Measurements from ENCODE around the gene GLUD2. TPM values are rescaled to one million over a fixed set of nuclear protein-coding genes. Genes with fewer than 3 reads are reported as not detected.

Gene GLUD2
- total and polyA plus RNA-seq, 2 donors (not counting 1 experiment from before 2014, with no cell fraction given): 0.19 to 0.42 TPM

DNA sequence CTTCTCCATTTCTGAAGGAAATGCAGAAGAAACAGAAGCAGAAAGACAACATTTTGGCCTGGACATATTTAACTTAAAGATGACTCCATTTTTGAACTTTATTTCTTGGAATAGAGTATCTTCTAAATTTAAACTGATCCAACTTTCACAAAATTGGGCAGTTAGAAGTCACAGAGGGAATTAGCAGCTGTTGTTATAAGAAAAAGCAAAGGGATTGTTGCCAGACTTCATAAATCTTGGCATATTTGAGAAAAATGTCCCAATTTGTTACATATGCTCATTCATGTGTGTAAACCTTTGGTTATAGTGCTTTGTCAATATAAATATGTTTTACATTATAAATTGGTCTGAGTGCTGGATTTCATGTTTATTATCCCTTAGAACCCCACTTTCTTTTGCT lies 3.4 kb downstream of the GLUD2 start:
- intact Hi-C loops (cut with micrococcal nuclease): no loop called here
- ATAC-seq (ENCODE audit: low read depth): no peak
- no peak overlapping the region for H3K27ac ChIP-seq (ENCODE audit: low read length in 2 of 2)
- no peaks in the 10 kb centered on the region for H3K9me3 Mint-ChIP-seq (ENCODE audit: insufficient read depth)
- no peak overlapping the region for H2AFZ ChIP-seq (ENCODE audit: insufficient read depth, low read depth, low read length, poor library complexity, severe bottlenecking)
- no peak overlapping the region for H3K4me3 ChIP-seq (ENCODE audit: control extremely low read depth in 1 of 5, extremely low read depth in 1 of 5, insufficient read depth in 1 of 5, low read depth in 2 of 5, low read length in 4 of 5)
- H3K79me2 ChIP-seq (ENCODE audit: control insufficient read depth, insufficient read depth, low read length): no peaks in the 10 kb centered on the region
- H3K4me3 Mint-ChIP-seq: no peak overlapping the region
- no peaks in the 10 kb centered on the region for H3K36me3 ChIP-seq (replicated peaks in 1 of 2; ENCODE audit: control extremely low read depth in 1 of 2, control insufficient read depth in 1 of 2, extremely low read depth in 1 of 2, insufficient read depth in 2 of 2, low read length in 1 of 2)
- ChIA-PET CTCF (no interaction called here), POLR2A (no interaction called here)
- no peaks in the 10 kb centered on the region for H4K20me1 ChIP-seq (ENCODE audit: control insufficient read depth, insufficient read depth, low read length, poor library complexity, severe bottlenecking)
- no peak overlapping the region for H3K4me2 ChIP-seq (replicated peaks; ENCODE audit: low read depth, low read length, poor library complexity, severe bottlenecking)
- H3K4me1 ChIP-seq (ENCODE audit: control insufficient read depth in 2 of 2, insufficient read depth in 2 of 2, low read length in 2 of 2): no peaks in the 10 kb centered on the region
- no peaks in the 10 kb centered on the region for H3K4me1 Mint-ChIP-seq
- no peak overlapping the region for H3K9ac ChIP-seq (ENCODE audit: low read length)
- H3K9me3 ChIP-seq (ENCODE audit: control extremely low read depth in 1 of 3, control insufficient read depth in 2 of 3, insufficient read depth in 1 of 3, low read length in 2 of 3): no peaks in the 10 kb centered on the region
- no peak for DNase-seq
- H3K27me3 ChIP-seq (replicated peaks in 1 of 4; ENCODE audit: control extremely low read depth in 1 of 4, control insufficient read depth in 3 of 4, insufficient read depth in 4 of 4, low read length in 3 of 4): no peaks in the 10 kb centered on the region
- H3K27me3 Mint-ChIP-seq: peaks cover 7% of the 10 kb centered on the region
- H3K27ac Mint-ChIP-seq: no peak overlapping the region
- TF ChIP-seq, protein P1, sequence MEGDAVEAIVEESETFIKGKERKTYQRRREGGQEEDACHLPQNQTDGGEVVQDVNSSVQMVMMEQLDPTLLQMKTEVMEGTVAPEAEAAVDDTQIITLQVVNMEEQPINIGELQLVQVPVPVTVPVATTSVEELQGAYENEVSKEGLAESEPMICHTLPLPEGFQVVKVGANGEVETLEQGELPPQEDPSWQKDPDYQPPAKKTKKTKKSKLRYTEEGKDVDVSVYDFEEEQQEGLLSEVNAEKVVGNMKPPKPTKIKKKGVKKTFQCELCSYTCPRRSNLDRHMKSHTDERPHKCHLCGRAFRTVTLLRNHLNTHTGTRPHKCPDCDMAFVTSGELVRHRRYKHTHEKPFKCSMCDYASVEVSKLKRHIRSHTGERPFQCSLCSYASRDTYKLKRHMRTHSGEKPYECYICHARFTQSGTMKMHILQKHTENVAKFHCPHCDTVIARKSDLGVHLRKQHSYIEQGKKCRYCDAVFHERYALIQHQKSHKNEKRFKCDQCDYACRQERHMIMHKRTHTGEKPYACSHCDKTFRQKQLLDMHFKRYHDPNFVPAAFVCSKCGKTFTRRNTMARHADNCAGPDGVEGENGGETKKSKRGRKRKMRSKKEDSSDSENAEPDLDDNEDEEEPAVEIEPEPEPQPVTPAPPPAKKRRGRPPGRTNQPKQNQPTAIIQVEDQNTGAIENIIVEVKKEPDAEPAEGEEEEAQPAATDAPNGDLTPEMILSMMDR (IDR thresholded peaks at IDR 0.05): no peak
- no peak for TF ChIP-seq EZH2 (IDR thresholded peaks at IDR 0.05; ENCODE audit: borderline replicate concordance, insufficient read depth, low read depth, low read length, poor library complexity, severe bottlenecking)

DNA sequence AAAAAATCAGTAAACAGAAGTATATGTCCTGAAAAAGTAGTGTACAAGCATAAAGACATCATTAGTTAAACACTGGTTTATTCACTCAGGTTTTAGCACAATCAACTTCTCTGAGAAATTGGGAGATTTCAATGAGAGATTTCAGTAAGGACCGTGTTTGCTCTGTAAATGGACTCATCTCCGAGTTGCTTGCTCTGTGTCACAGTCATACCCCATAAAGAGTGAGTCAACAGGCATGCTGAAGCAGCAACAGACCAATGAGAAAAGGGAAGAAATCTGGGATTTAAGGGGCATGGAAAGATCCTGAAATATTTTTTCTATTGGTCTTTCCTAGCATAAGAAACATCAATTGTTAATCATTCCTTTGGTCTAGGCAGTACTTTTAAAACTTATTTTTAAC lies 4.7 kb downstream of the GLUD2 start:
- CTCF ChIA-PET: no interaction called here
- Histone ChIP-seq H3K4me3 (ENCODE audit: control extremely low read depth in 1 of 5, extremely low read depth in 1 of 5, insufficient read depth in 1 of 5, low read depth in 2 of 5, low read length in 4 of 5) (no peak overlapping the region), H3K27ac (ENCODE audit: low read length in 2 of 2) (no peak overlapping the region), H3K36me3 (replicated peaks in 1 of 2; ENCODE audit: control extremely low read depth in 1 of 2, control insufficient read depth in 1 of 2, extremely low read depth in 1 of 2, insufficient read depth in 2 of 2, low read length in 1 of 2) (no peaks in the 10 kb centered on the region), H3K4me1 (ENCODE audit: control insufficient read depth in 2 of 2, insufficient read depth in 2 of 2, low read length in 2 of 2) (no peaks in the 10 kb centered on the region), H3K79me2 (ENCODE audit: control insufficient read depth, insufficient read depth, low read length) (no peaks in the 10 kb centered on the region), H2AFZ (ENCODE audit: insufficient read depth, low read depth, low read length, poor library complexity, severe bottlenecking) (no peak overlapping the region), H4K20me1 (ENCODE audit: control insufficient read depth, insufficient read depth, low read length, poor library complexity, severe bottlenecking) (no peaks in the 10 kb centered on the region), H3K9ac (ENCODE audit: low read length) (no peak overlapping the region), H3K9me3 (ENCODE audit: control extremely low read depth in 1 of 3, control insufficient read depth in 2 of 3, insufficient read depth in 1 of 3, low read length in 2 of 3) (no peaks in the 10 kb centered on the region), H3K4me2 (replicated peaks; ENCODE audit: low read depth, low read length, poor library complexity, severe bottlenecking) (no peak overlapping the region), H3K27me3 (replicated peaks in 1 of 4; ENCODE audit: control extremely low read depth in 1 of 4, control insufficient read depth in 3 of 4, insufficient read depth in 4 of 4, low read length in 3 of 4) (no peaks in the 10 kb centered on the region)
- Mint-ChIP-seq H3K27me3 (peaks cover 3% of the 10 kb centered on the region), H3K4me3 (no peak overlapping the region), H3K27ac (no peak overlapping the region), H3K4me1 (no peaks in the 10 kb centered on the region), H3K9me3 (ENCODE audit: insufficient read depth) (no peaks in the 10 kb centered on the region)
- no CpG with 5 or more reads among the region's 2 CpGs for WGBS (ENCODE audit: insufficient coverage)
- TF ChIP-seq, protein P1 (IDR thresholded peaks at IDR 0.05): no peak
- no peak for TF ChIP-seq EZH2 (IDR thresholded peaks at IDR 0.05; ENCODE audit: borderline replicate concordance, insufficient read depth, low read depth, low read length, poor library complexity, severe bottlenecking)
- ATAC-seq (ENCODE audit: low read depth) (no peak), DNase-seq (no peak)
- intact Hi-C loops (cut with micrococcal nuclease): no loop called here
- POLR2A ChIA-PET: no interaction called here
